ENCODE data around the gene TPK1. TPM values are rescaled to one million over a fixed set of nuclear protein-coding genes. Genes with fewer than 3 reads are reported as not detected.

Gene TPK1
- total and polyA plus RNA-seq, 4 donors, result 5.3 to 16.8 (median 15.9) TPM

DNA sequence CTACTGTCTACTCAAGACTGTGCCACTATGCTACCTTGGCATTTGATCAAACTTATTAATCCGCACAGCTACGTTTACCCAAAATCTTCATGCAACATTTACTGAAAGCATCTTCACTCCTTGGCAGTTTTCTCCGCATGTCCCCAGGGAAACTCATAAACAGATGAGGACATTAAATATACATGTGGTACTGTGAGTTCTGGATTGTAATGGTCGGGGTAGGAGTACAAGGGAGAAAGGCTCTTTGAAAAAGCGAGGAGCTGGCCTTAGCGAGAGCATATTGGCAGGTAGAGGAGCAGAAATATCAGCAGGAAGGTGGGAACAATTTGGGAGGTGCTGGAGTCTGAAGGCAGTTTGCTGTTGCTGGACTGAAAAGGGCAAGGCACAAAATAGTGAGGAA, 325.2 kb downstream of the TPK1 start:
- H3K27me3 ChIP-seq (ENCODE audit: control insufficient read depth in 3 of 3, insufficient read depth in 3 of 3, low read length in 2 of 3), result no peaks in the 10 kb centered on the region

DNA sequence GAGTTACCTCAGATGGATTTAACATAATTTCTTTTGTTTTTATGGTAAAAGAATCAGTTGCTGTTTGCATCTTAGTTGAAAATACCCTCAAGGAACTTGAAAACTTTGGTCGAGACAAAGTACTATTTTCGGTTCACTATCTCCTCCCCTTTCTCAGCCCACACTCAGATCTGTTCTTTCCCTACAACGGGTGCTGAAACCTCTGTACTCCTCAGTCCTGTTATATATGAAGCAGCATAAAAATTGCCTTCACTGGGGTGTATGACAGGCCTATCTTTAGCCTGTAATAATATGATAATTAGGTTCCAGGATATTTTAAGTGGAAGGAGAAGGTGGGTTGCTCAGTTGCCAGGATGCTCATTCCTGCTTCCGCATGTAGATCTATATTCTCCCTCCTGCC, 327.2 kb downstream of the TPK1 start:
- TF ChIP-seq, protein P1, sequence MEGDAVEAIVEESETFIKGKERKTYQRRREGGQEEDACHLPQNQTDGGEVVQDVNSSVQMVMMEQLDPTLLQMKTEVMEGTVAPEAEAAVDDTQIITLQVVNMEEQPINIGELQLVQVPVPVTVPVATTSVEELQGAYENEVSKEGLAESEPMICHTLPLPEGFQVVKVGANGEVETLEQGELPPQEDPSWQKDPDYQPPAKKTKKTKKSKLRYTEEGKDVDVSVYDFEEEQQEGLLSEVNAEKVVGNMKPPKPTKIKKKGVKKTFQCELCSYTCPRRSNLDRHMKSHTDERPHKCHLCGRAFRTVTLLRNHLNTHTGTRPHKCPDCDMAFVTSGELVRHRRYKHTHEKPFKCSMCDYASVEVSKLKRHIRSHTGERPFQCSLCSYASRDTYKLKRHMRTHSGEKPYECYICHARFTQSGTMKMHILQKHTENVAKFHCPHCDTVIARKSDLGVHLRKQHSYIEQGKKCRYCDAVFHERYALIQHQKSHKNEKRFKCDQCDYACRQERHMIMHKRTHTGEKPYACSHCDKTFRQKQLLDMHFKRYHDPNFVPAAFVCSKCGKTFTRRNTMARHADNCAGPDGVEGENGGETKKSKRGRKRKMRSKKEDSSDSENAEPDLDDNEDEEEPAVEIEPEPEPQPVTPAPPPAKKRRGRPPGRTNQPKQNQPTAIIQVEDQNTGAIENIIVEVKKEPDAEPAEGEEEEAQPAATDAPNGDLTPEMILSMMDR (IDR thresholded peaks at IDR 0.05; ENCODE audit: control extremely low read depth, extremely low read depth), result no peak
- no peaks in the 10 kb centered on the region for H3K27me3 ChIP-seq (ENCODE audit: control insufficient read depth in 3 of 3, insufficient read depth in 3 of 3, low read length in 2 of 3)
- H3K9me3 ChIP-seq (ENCODE audit: control insufficient read depth in 4 of 4, insufficient read depth in 3 of 4, low read length in 3 of 4), result peaks cover 0 to 2% (median under 1%) of the 10 kb centered on the region in 4 donors
- H3K9ac ChIP-seq (ENCODE audit: insufficient read depth in 1 of 2, low read length in 2 of 2), result no peak overlapping the region
- no peak overlapping the region for H3K27ac ChIP-seq (ENCODE audit: low read depth in 1 of 2, low read length in 1 of 2)
- no peak overlapping the region for H3K4me3 ChIP-seq
- H3K4me1 ChIP-seq (ENCODE audit: control insufficient read depth in 5 of 5, insufficient read depth in 5 of 5, low read length in 5 of 5), result no peaks in the 10 kb centered on the region
- H3K36me3 ChIP-seq (ENCODE audit: control insufficient read depth in 4 of 4, insufficient read depth in 4 of 4, low read length in 4 of 4), result no peaks in the 10 kb centered on the region
- DNase-seq (no peak), ATAC-seq (ENCODE audit: insufficient read depth, low FRiP score) (no peak)
- 82 to 86% methylated on average over 4 of the region's 4 CpGs for WGBS, 2 donors

More for the DNA sequence above, 325.2 kb downstream of the TPK1 start:
- peaks cover 0 to 2% (median under 1%) of the 10 kb centered on the region in 4 donors for H3K9me3 ChIP-seq (ENCODE audit: control insufficient read depth in 4 of 4, insufficient read depth in 3 of 4, low read length in 3 of 4)
- no peak overlapping the region for H3K27ac ChIP-seq (ENCODE audit: low read depth in 1 of 2, low read length in 1 of 2)
- ATAC-seq (ENCODE audit: insufficient read depth, low FRiP score) (no peak), DNase-seq (no peak)
- WGBS, 2 donors, result 93% methylated on average over 6 of the region's 6 CpGs
- H3K9ac ChIP-seq (ENCODE audit: insufficient read depth in 1 of 2, low read length in 2 of 2), result no peak overlapping the region
- no peaks in the 10 kb centered on the region for H3K36me3 ChIP-seq (ENCODE audit: control insufficient read depth in 4 of 4, insufficient read depth in 4 of 4, low read length in 4 of 4)
- H3K4me1 ChIP-seq (ENCODE audit: control insufficient read depth in 5 of 5, insufficient read depth in 5 of 5, low read length in 5 of 5), result peaks cover 0 to 7% (median 0%) of the 10 kb centered on the region in 5 donors
- no peak overlapping the region for H3K4me3 ChIP-seq
- TF ChIP-seq, protein P1 (IDR thresholded peaks at IDR 0.05; ENCODE audit: control extremely low read depth, extremely low read depth), result no peak

- Histone ChIP-seq H3K27ac (ENCODE audit: low read depth in 1 of 2, low read length in 1 of 2) (no peak overlapping the region), H3K27me3 (ENCODE audit: control insufficient read depth in 3 of 3, insufficient read depth in 3 of 3, low read length in 2 of 3) (no peaks in the 10 kb centered on the region), H3K4me3 (no peak overlapping the region), H3K9me3 (ENCODE audit: control insufficient read depth in 4 of 4, insufficient read depth in 3 of 4, low read length in 3 of 4) (peaks cover 0 to 2% (median under 1%) of the 10 kb centered on the region in 4 donors), H3K9ac (ENCODE audit: insufficient read depth in 1 of 2, low read length in 2 of 2) (no peak overlapping the region), H3K4me1 (ENCODE audit: control insufficient read depth in 5 of 5, insufficient read depth in 5 of 5, low read length in 5 of 5) (peaks cover 0 to 4% (median 0%) of the 10 kb centered on the region in 5 donors), H3K36me3 (ENCODE audit: control insufficient read depth in 4 of 4, insufficient read depth in 4 of 4, low read length in 4 of 4) (no peaks in the 10 kb centered on the region)
- DNase-seq, result no peak
- 87 to 88% methylated on average over 6 of the region's 6 CpGs for WGBS, 2 donors
- TF ChIP-seq, protein P1 (IDR thresholded peaks at IDR 0.05; ENCODE audit: control extremely low read depth, extremely low read depth), result no peak
- ATAC-seq (ENCODE audit: insufficient read depth, low FRiP score), result no peak
Observed at GRCh38 chr7:144503215-144503614, 332.6 kb downstream of the TPK1 start.

- DNase-seq (no peak), ATAC-seq (ENCODE audit: insufficient read depth, low FRiP score) (no peak)
- 70% methylated on average over 5 of the region's 5 CpGs for WGBS, 2 donors
- Histone ChIP-seq H3K27me3 (ENCODE audit: control insufficient read depth in 3 of 3, insufficient read depth in 3 of 3, low read length in 2 of 3) (no peaks in the 10 kb centered on the region), H3K9me3 (ENCODE audit: control insufficient read depth in 4 of 4, insufficient read depth in 3 of 4, low read length in 3 of 4) (no peaks in the 10 kb centered on the region), H3K4me1 (ENCODE audit: control insufficient read depth in 5 of 5, insufficient read depth in 5 of 5, low read length in 5 of 5) (peaks cover 0 to 4% (median 0%) of the 10 kb centered on the region in 5 donors), H3K9ac (ENCODE audit: insufficient read depth in 1 of 2, low read length in 2 of 2) (no peak overlapping the region), H3K27ac (ENCODE audit: low read depth in 1 of 2, low read length in 1 of 2) (no peak overlapping the region), H3K36me3 (ENCODE audit: control insufficient read depth in 4 of 4, insufficient read depth in 4 of 4, low read length in 4 of 4) (no peaks in the 10 kb centered on the region), H3K4me3 (no peak overlapping the region)
- TF ChIP-seq, protein P1 (IDR thresholded peaks at IDR 0.05; ENCODE audit: control extremely low read depth, extremely low read depth), result no peak
Observed at GRCh38 chr7:144500225-144500624, 335.6 kb downstream of the TPK1 start.

All from lung (tissue), 12 donors.